OCI-LY7 (cell line): Measurements from ENCODE around the gene TMED7. TPM values are rescaled to one million over a fixed set of nuclear protein-coding genes. Genes with fewer than 3 reads are reported as not detected.

ENCODE experiments used
- BruUV-seq: library from RNA; stranded (reverse); fragments of 400-500 nt; replicated peaks from 2 replicates; lab custom pipeline; 2021; lab: Mats Ljungman, UMichigan
- CTCF ChIA-PET: fragments of 300-600 bp; sonication (Branson Sonifier 250); formaldehyde crosslinking; loops from one replicate; lab custom pipeline; 2022; ENCODE audit warnings: antibody characterized with exemption; ENCODE audit not compliant: unreplicated experiment; lab: Charles Lee
- POLR2A ChIA-PET: fragments of 300-600 bp; sonication (Branson Sonifier 250); formaldehyde crosslinking; loops from one replicate; lab custom pipeline; 2022; ENCODE audit warnings: antibody characterized with exemption; lab: Charles Lee
- DNase-seq: peaks from one replicate; pipeline ENCODE4 v3.0.0-alpha.2; 2015; ENCODE audit warnings: low spot score
- H2AFZ ChIP-seq: fragments of 200-600 bp; sonication (generic), shearing (Covaris generic); 2 replicates; pipeline ENCODE4 v1.6.1; 2014; ENCODE audit warnings: mild to moderate bottlenecking, antibody characterized with exemption, low read length, moderate library complexity
- H3K27ac ChIP-seq: fragments of 200-600 bp; sonication (generic); 2 replicates; pipeline ENCODE4 v1.5.1; 2014; ENCODE audit warnings: mixed run types, low read depth, mild to moderate bottlenecking, moderate library complexity, low read length, inconsistent platforms; ENCODE audit not compliant: poor library complexity, severe bottlenecking
- H3K36me3 ChIP-seq: fragments of 200-600 bp; sonication (generic); 2 replicates; pipeline ENCODE4 v1.6.1; 2014; ENCODE audit warnings: mild to moderate bottlenecking, antibody characterized with exemption, low read length, moderate library complexity, mixed read lengths; ENCODE audit not compliant: insufficient read depth
- H3K4me1 ChIP-seq: fragments of 200-600 bp; sonication (generic); 2 replicates; pipeline ENCODE4 v1.5.1; 2014; ENCODE audit warnings: mild to moderate bottlenecking, low read length; ENCODE audit not compliant: insufficient read depth, poor library complexity, severe bottlenecking
- H3K4me2 ChIP-seq: fragments of 200-600 bp; sonication (generic); 2 replicates; pipeline ENCODE4 v1.6.1; 2014; ENCODE audit warnings: mild to moderate bottlenecking, low read length
- H3K4me3 ChIP-seq: fragments of 200-600 bp; sonication (generic); 2 replicates; pipeline ENCODE4 v1.5.1; 2014; ENCODE audit warnings: mild to moderate bottlenecking, low read depth, low read length; ENCODE audit not compliant: poor library complexity, severe bottlenecking
- H3K79me2 ChIP-seq: fragments of 200-600 bp; sonication (generic); 2 replicates; pipeline ENCODE4 v1.6.1; 2016; ENCODE audit warnings: low read depth, mild to moderate bottlenecking, low read length, moderate library complexity, mixed read lengths; ENCODE audit not compliant: insufficient read depth
- H3K9me2 ChIP-seq: fragments of 200-600 bp; sonication (generic); 2 replicates; pipeline ENCODE4 v1.6.1; 2016; ENCODE audit warnings: mild to moderate bottlenecking, low read length, mixed read lengths; ENCODE audit not compliant: insufficient read depth
- H3K9me3 ChIP-seq: fragments of 200-600 bp; sonication (generic); 2 replicates; pipeline ENCODE4 v1.6.1; 2014; ENCODE audit warnings: mild to moderate bottlenecking, mixed run types, low read length, mixed read lengths
- H4K20me1 ChIP-seq: fragments of 200-600 bp; sonication (generic); 2 replicates; pipeline ENCODE4 v1.6.1; 2014; ENCODE audit warnings: mild to moderate bottlenecking, antibody characterized with exemption, low read length, moderate library complexity, mixed read lengths; ENCODE audit not compliant: insufficient read depth
- EZH2phosphoT487 ChIP-seq: fragments of 200-600 bp; sonication (generic); IDR thresholded peaks from 2 replicates; pipeline ENCODE4 v1.6.1; 2018; ENCODE audit warnings: low read depth, borderline replicate concordance, mild to moderate bottlenecking, mixed run types, antibody characterized with exemption, low read length, moderate library complexity, mixed read lengths
- intact Hi-C: fragments of 100-400 bp; cut with micrococcal nuclease; formaldehyde crosslinking; loops from one replicate; pipeline ENCODE4 v1.10.0; 2022; ENCODE audit not compliant: unreplicated experiment
- total RNA-seq, 2 experiments: library from RNA; depleted of rRNA in 1 of 2; stranded (reverse); fragments of >200 nt in 1 of 2; shearing (Covaris generic) in 1 of 2; gene quantifications; 2 replicates each; pipeline ENCODE4 v1.2.3, GENCODE V29; 2014 to 2022
- TF ChIP-seq, protein P1 (sequence below): fragments of 200-600 bp; sonication (generic); conservative IDR thresholded peaks from 2 replicates; pipeline ENCODE4 v1.5.1; 2014; ENCODE audit warnings: mild to moderate bottlenecking, antibody characterized with exemption, low read length, moderate library complexity, mixed read lengths

Gene TMED7
- total RNA-seq, 2 experiments from 2014 or later, result 35.8 to 55.1 TPM

DNA sequence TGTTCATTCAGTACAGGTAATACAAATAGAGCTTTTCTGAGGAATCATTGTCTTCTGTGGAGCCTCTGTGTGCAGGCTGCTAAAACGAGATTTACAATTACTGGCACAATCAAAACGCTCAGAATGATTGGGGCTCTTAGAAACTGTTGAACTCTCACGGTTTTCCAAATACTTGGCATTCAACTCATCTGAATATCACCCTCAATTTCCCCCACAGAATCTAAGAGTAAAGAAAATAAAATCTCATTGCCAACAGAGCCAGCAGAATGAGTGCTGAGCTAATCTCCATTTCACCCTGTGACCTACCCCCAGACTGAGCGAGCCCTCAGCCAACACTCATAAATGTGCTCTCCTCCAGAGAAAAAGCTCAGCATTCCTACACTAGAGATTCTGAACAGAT is 35.3 kb upstream of the TMED7 start:
- Histone ChIP-seq H3K4me2 (no peak overlapping the region), H3K4me1 (no peaks in the 10 kb centered on the region), H3K36me3 (no peaks in the 10 kb centered on the region), H3K9me3 (no peaks in the 10 kb centered on the region), H3K4me3 (no peak overlapping the region), H3K27ac (no peak overlapping the region), H2AFZ (no peak overlapping the region), H3K79me2 (no peaks in the 10 kb centered on the region), H3K9me2 (no peaks in the 10 kb centered on the region), H4K20me1 (no peaks in the 10 kb centered on the region)
- TF ChIP-seq EZH2phosphoT487, result no peak
- TF ChIP-seq, protein P1, sequence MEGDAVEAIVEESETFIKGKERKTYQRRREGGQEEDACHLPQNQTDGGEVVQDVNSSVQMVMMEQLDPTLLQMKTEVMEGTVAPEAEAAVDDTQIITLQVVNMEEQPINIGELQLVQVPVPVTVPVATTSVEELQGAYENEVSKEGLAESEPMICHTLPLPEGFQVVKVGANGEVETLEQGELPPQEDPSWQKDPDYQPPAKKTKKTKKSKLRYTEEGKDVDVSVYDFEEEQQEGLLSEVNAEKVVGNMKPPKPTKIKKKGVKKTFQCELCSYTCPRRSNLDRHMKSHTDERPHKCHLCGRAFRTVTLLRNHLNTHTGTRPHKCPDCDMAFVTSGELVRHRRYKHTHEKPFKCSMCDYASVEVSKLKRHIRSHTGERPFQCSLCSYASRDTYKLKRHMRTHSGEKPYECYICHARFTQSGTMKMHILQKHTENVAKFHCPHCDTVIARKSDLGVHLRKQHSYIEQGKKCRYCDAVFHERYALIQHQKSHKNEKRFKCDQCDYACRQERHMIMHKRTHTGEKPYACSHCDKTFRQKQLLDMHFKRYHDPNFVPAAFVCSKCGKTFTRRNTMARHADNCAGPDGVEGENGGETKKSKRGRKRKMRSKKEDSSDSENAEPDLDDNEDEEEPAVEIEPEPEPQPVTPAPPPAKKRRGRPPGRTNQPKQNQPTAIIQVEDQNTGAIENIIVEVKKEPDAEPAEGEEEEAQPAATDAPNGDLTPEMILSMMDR, result no peak
- intact Hi-C loops, result no loop called here
- no TSS peak for BruUV-seq
- no peak for DNase-seq
- CTCF ChIA-PET, result no interaction called here
- POLR2A ChIA-PET, result no interaction called here

DNA sequence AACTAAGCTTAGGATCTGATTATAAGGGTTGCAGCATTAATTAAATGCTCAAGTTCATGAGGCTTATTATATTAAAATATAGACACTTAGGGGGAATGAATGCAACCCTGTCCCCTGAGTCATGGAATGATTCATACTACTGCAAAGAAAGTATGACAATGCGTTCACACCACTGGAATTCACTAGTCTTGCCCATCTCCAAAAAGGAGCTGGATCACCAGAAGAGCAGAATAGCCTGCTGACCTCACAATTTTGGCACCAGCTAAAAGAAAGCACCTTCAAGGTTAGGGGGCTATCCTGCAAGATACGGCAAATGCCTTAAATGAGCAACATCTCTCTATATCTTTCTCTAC is 32.0 kb upstream of the TMED7 start:
- ChIA-PET CTCF (no interaction called here), POLR2A (interaction anchor here (0.6 to 0.7 kb wide), 2 partner anchors 16 to 110 kb away, joined by 3 read pairs; no protein-coding TSS in a partner anchor)
- no peak overlapping the region for H3K4me2 ChIP-seq
- H3K4me3 ChIP-seq, result no peak overlapping the region
- no peak overlapping the region for H2AFZ ChIP-seq
- no peaks in the 10 kb centered on the region for H3K79me2 ChIP-seq
- no TSS peak for BruUV-seq
- no peak for DNase-seq
- H4K20me1 ChIP-seq, result no peaks in the 10 kb centered on the region
- no peaks in the 10 kb centered on the region for H3K4me1 ChIP-seq
- H3K27ac ChIP-seq, result no peak overlapping the region
- intact Hi-C loops, result no loop called here
- no peaks in the 10 kb centered on the region for H3K36me3 ChIP-seq
- TF ChIP-seq, protein P1, result no peak
- no peak for TF ChIP-seq EZH2phosphoT487
- H3K9me2 ChIP-seq, result no peaks in the 10 kb centered on the region
- H3K9me3 ChIP-seq, result no peaks in the 10 kb centered on the region

DNA sequence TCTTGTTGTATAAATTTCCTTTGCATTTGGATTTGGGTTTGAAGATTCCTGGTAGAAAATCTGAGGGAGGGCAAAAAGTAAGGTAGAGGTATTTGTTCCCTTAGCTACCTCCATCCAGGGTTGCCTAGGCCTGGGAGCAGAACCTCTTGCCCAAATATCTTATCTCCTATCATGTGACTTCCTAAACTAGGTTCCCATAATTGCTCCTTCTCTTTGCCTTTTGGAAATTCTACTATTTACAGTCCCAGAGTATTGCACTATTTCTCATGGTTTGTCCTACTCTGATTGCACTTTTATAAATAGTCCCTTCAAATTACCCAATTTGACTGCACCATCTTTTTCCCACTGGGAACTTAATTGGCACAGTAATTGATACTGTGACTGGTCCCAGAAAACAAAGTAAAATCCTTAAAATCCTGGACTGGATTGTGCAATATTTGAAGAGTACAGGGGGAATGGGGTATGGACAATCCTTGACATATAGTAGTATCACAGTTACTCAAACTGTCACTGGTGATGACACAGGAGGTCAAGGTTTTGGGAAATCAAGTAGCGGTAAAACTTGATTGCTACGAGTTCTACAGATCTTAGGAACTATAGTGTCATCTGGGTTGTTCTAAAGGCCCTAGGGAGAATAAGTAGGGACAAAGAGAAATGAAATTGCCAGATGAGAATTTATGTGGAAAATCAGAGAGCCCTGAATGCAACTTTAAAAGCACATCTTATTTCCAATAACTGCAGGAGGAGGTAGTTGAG is 31.5 kb upstream of the TMED7 start:
- no peaks in the 10 kb centered on the region for H3K9me3 ChIP-seq
- DNase-seq, result no peak
- no peak overlapping the region for H3K4me2 ChIP-seq
- no peak overlapping the region for H2AFZ ChIP-seq
- no peaks in the 10 kb centered on the region for H4K20me1 ChIP-seq
- H3K9me2 ChIP-seq, result no peaks in the 10 kb centered on the region
- no peaks in the 10 kb centered on the region for H3K79me2 ChIP-seq
- H3K36me3 ChIP-seq, result no peaks in the 10 kb centered on the region
- ChIA-PET POLR2A (no interaction called here), CTCF (no interaction called here)
- no peak overlapping the region for H3K4me3 ChIP-seq
- no TSS peak for BruUV-seq
- TF ChIP-seq, protein P1, result no peak
- TF ChIP-seq EZH2phosphoT487, result no peak
- no peaks in the 10 kb centered on the region for H3K4me1 ChIP-seq
- intact Hi-C loops, result no loop called here
- H3K27ac ChIP-seq, result no peak overlapping the region
